GM12878 (cell line): ENCODE data around the gene LTV1. TPM values are rescaled to one million over a fixed set of nuclear protein-coding genes. Genes with fewer than 3 reads are reported as not detected.

Experiments
- ATAC-seq: fragments of 200-7000 bp; cut with Tn5 transposase; 3 replicates; pipeline ENCODE4 v1.9.1; 2020; ENCODE audit warnings: mild to moderate bottlenecking, moderate library complexity
- BruUV-seq: library from RNA; stranded (reverse); fragments of 400-500 nt; replicated peaks from 2 replicates; lab custom pipeline; 2021; lab: Mats Ljungman, UMichigan
- CTCF ChIA-PET: fragments of 300-600 bp; sonication (Branson Sonifier 250); formaldehyde crosslinking; extraction: SDS; loops from one replicate; lab custom pipeline; 2021; ENCODE audit warnings: inconsistent platforms; lab: Yijun Ruan, JAX
- POLR2A ChIA-PET: fragments of 350-600 bp; formaldehyde crosslinking; extraction: SDS; loops from one replicate; lab custom pipeline; 2021; ENCODE audit warnings: inconsistent platforms; lab: Charles Lee
- RAD21 ChIA-PET: fragments of 300-600 bp; sonication (Branson Sonifier 250); formaldehyde crosslinking; loops from one replicate; lab custom pipeline; 2023; ENCODE audit warnings: antibody characterized with exemption; ENCODE audit not compliant: unreplicated experiment; lab: Charles Lee
- SMC1A ChIA-PET: fragments of 300-600 bp; sonication (Branson Sonifier 250); formaldehyde crosslinking; loops from one replicate; lab custom pipeline; 2023; ENCODE audit not compliant: unreplicated experiment, uncharacterized antibody; lab: Charles Lee
- DNase-seq: peaks from one replicate; pipeline ENCODE4 v3.0.0-alpha.2; 2011; ENCODE audit warnings: low read depth, low spot score
- FAIRE-seq: peaks from 3 replicates; lab custom pipeline; 2011; peaks lifted over from hg19 to GRCh38; lab: Jason Lieb, UNC
- H2AFZ ChIP-seq: 2 replicates; pipeline ENCODE4 v1.6.0; 2011; ENCODE audit warnings: low read depth, low read length, control low read depth; ENCODE audit not compliant: control insufficient read depth
- H3K27ac ChIP-seq: 2 replicates; pipeline ENCODE4 v1.5.1; 2011; ENCODE audit warnings: control low read depth; ENCODE audit not compliant: control insufficient read depth, insufficient read depth
- H3K27me3 ChIP-seq, 2 experiments: replicated peaks in 1 of 2; 2 replicates each; pipeline versions ENCODE4 v1.6.0 to v1.6.1; 2011; ENCODE audit warnings: low read length in 1 of 2; ENCODE audit not compliant: control insufficient read depth in 2 of 2, insufficient read depth in 2 of 2
- H3K36me3 ChIP-seq, 2 experiments: 2 replicates each; pipeline ENCODE4 v1.5.1; 2011; ENCODE audit warnings: low read length in 1 of 2; ENCODE audit not compliant: control insufficient read depth in 2 of 2, insufficient read depth in 2 of 2
- H3K4me1 ChIP-seq: 2 replicates; pipeline ENCODE4 v1.6.1; 2011; ENCODE audit warnings: mild to moderate bottlenecking, low read length, moderate library complexity, mixed read lengths; ENCODE audit not compliant: control insufficient read depth, insufficient read depth
- H3K4me2 ChIP-seq: 2 replicates; pipeline ENCODE4 v1.6.0; 2011; ENCODE audit warnings: control low read depth; ENCODE audit not compliant: control insufficient read depth, insufficient read depth
- H3K4me3 ChIP-seq: fragments of 200-600 bp; sonication (generic); 2 replicates; pipeline ENCODE4 v1.5.1; 2016
- H3K79me2 ChIP-seq: 2 replicates; pipeline ENCODE4 v1.6.0; 2011; ENCODE audit warnings: low read length; ENCODE audit not compliant: control insufficient read depth, insufficient read depth
- H3K9ac ChIP-seq: 2 replicates; pipeline ENCODE4 v1.8.0; 2011; ENCODE audit warnings: low read length, control low read depth, mixed read lengths; ENCODE audit not compliant: control insufficient read depth, insufficient read depth
- H3K9me3 ChIP-seq: replicated peaks from 3 replicates; pipeline ENCODE4 v1.5.1; 2011; ENCODE audit warnings: mild to moderate bottlenecking, low read length; ENCODE audit not compliant: control insufficient read depth, insufficient read depth
- H4K20me1 ChIP-seq: 2 replicates; pipeline ENCODE4 v1.6.0; 2011; ENCODE audit not compliant: control insufficient read depth, insufficient read depth
- ATF3 ChIP-seq: IDR thresholded peaks from 2 replicates; pipeline ENCODE4 v1.6.1; 2011; ENCODE audit warnings: low read depth, mild to moderate bottlenecking, low read length, moderate library complexity, borderline replicate concordance; ENCODE audit errors: extremely low read depth
- CBX5 ChIP-seq: sonication (generic); IDR thresholded peaks from 2 replicates; pipeline ENCODE4 v1.6.1; 2016; ENCODE audit warnings: low read depth, moderate library complexity, mild to moderate bottlenecking, inconsistent platforms
- CTCF ChIP-seq, 3 experiments: IDR thresholded peaks in 2 of 3; conservative IDR thresholded peaks in 1 of 3; 2 replicates each; pipeline ENCODE4 v1.5.1; 2011; ENCODE audit warnings: low read depth in 3 of 3, low read length in 3 of 3, mild to moderate bottlenecking in 3 of 3, control low read depth in 2 of 3, moderate library complexity in 2 of 3, inconsistent platforms in 1 of 3, mixed read lengths in 1 of 3; ENCODE audit not compliant: control insufficient read depth in 2 of 3, insufficient read depth in 1 of 3; ENCODE audit errors: extremely low read depth in 1 of 3
- HCFC1 ChIP-seq: fragments of 150-350 bp; IDR thresholded peaks from 2 replicates; pipeline ENCODE4 v1.6.1; 2014; ENCODE audit warnings: low read length
- HDAC6 ChIP-seq: fragments of 200-600 bp; sonication (generic); IDR thresholded peaks from one replicate; pipeline ENCODE4 v1.8.0; 2017; ENCODE audit warnings: antibody characterized with exemption; ENCODE audit not compliant: unreplicated experiment
- IKZF2 ChIP-seq, 2 experiments: fragments of 450-650 bp; IDR thresholded peaks; 2 replicates each; pipeline ENCODE4 v1.6.1; 2017; ENCODE audit warnings: mild to moderate bottlenecking in 2 of 2, moderate library complexity in 2 of 2
- NFXL1 ChIP-seq: fragments of 450-650 bp; IDR thresholded peaks from 2 replicates; pipeline ENCODE4 v1.6.1; 2017; ENCODE audit warnings: antibody characterized with exemption, mild to moderate bottlenecking, borderline replicate concordance
- PBX3 ChIP-seq: IDR thresholded peaks from 2 replicates; pipeline ENCODE4 v1.6.1; 2011; ENCODE audit warnings: mild to moderate bottlenecking, low read depth, low read length, moderate library complexity; ENCODE audit not compliant: insufficient replicate concordance
- RAD21 ChIP-seq: IDR thresholded peaks from 2 replicates; pipeline ENCODE4 v1.6.1; 2011; ENCODE audit warnings: mild to moderate bottlenecking, low read depth, low read length, moderate library complexity; ENCODE audit not compliant: insufficient read depth
- USF1 ChIP-seq: IDR thresholded peaks from 2 replicates; pipeline ENCODE4 v1.6.1; 2011; ENCODE audit warnings: borderline replicate concordance, low read depth, mild to moderate bottlenecking, moderate library complexity, mixed read lengths, low read length; ENCODE audit not compliant: insufficient read depth; ENCODE audit errors: extremely low read length
- ZNF384 ChIP-seq: IDR thresholded peaks from 2 replicates; pipeline ENCODE4 v1.6.1; 2012; ENCODE audit warnings: low read depth, mild to moderate bottlenecking, low read length, improper control_type of control experiment, borderline replicate concordance
- WGBS: methylation state at CpG from one replicate; pipeline ENCODE4 v1.1.6; 2016; ENCODE audit warnings: low lambda C conversion rate; ENCODE audit not compliant: insufficient replicate concordance, insufficient coverage; ENCODE audit errors: missing lambda C conversion rate; 5-methylcytosine and 5-hydroxymethylcytosine counted together
- in situ Hi-C: fragments of 300-500 bp; cut with MboI; formaldehyde crosslinking; loops from 9 replicates; pipeline ENCODE4 v1.14.3; 2018; ENCODE audit warnings: mixed read lengths
- intact Hi-C: fragments of 100-400 bp; cut with micrococcal nuclease; formaldehyde crosslinking; loops from one replicate; pipeline ENCODE4 v1.14.2; 2022; ENCODE audit not compliant: unreplicated experiment
- polyA plus RNA-seq, 11 experiments: library from polyadenylated mRNA; depleted of rRNA in 4 of 11; unstranded in 6 of 11; stranded (reverse) in 5 of 11; fragments of >200 nt; fragmentation: Nextera tagmentation in 4 of 11; fragmentation: Illumina TruSeq in 1 of 11; extraction: Ambion mirVana in 4 of 11; extraction: Trizol in 1 of 11; gene quantifications; 1 replicate in 1 of 11; 2 replicates in 10 of 11; pipeline versions ENCODE4 v1.2.1 to v1.2.3, GENCODE V29; 2011 to 2016; ENCODE audit warnings: inconsistent platforms in 2 of 11, missing spikeins in 2 of 11, low read depth in 1 of 11
- total RNA-seq, 4 experiments: library from RNA; depleted of rRNA in 3 of 4; stranded (reverse); fragments of >200 nt in 3 of 4; fragmentation: Illumina TruSeq in 1 of 4; extraction: Trizol in 1 of 4; gene quantifications; 2 replicates each; pipeline versions ENCODE4 v1.2.1 to v1.2.3, GENCODE V29; 2013 to 2021
- TF ChIP-seq, protein P1 (sequence below): IDR thresholded peaks from 2 replicates; pipeline ENCODE4 v1.6.1; 2011; ENCODE audit warnings: low read depth, low read length, improper control_type of control experiment, borderline replicate concordance
- TF ChIP-seq, protein P2 (sequence below): fragments of 450-650 bp; IDR thresholded peaks from 2 replicates; pipeline ENCODE4 v1.6.1; 2018; ENCODE audit warnings: mild to moderate bottlenecking, low read depth, moderate library complexity; ENCODE audit not compliant: partially characterized antibody

Gene LTV1
- total and polyA plus RNA-seq, 10 of the 15 experiments (the other 5 are each of a cell fraction or from before 2014, with no cell fraction given) = 22.3 to 66.4 (median 52.0) TPM

GRCh38 chr6:143804835-143805239, 38.3 kb upstream of the LTV1 start:
- Histone ChIP-seq H3K9ac (no peak overlapping the region), H3K4me2 (no peak overlapping the region), H2AFZ (no peak overlapping the region), H3K4me3 (no peak overlapping the region), H3K9me3 (no peaks in the 10 kb centered on the region), H3K27ac (no peak overlapping the region)
- ChIA-PET RAD21 (no interaction called here), CTCF (no interaction called here), SMC1A (no interaction called here), POLR2A (no interaction called here)
- WGBS = 80% methylated on average over 4 of the region's 4 CpGs
- DNase-seq = no peak
- no TSS peak for BruUV-seq
- TF ChIP-seq, protein P1, sequence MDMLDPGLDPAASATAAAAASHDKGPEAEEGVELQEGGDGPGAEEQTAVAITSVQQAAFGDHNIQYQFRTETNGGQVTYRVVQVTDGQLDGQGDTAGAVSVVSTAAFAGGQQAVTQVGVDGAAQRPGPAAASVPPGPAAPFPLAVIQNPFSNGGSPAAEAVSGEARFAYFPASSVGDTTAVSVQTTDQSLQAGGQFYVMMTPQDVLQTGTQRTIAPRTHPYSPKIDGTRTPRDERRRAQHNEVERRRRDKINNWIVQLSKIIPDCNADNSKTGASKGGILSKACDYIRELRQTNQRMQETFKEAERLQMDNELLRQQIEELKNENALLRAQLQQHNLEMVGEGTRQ = no peak
- TF ChIP-seq ZNF384 = no peak
- no peak for TF ChIP-seq IKZF2 (IDR thresholded peaks at IDR 0.05)
- no peak for TF ChIP-seq USF1
- TF ChIP-seq HCFC1 = no peak
- no peak for TF ChIP-seq CTCF (IDR thresholded peaks at IDR 0.05 in 2 of 3, conservative IDR thresholded peaks at IDR 0.05 in 1 of 3; ENCODE audit: control insufficient read depth in 2 of 3, extremely low read depth in 1 of 3, insufficient read depth in 1 of 3, low read depth in 3 of 3, low read length in 3 of 3)
- TF ChIP-seq, protein P2, sequence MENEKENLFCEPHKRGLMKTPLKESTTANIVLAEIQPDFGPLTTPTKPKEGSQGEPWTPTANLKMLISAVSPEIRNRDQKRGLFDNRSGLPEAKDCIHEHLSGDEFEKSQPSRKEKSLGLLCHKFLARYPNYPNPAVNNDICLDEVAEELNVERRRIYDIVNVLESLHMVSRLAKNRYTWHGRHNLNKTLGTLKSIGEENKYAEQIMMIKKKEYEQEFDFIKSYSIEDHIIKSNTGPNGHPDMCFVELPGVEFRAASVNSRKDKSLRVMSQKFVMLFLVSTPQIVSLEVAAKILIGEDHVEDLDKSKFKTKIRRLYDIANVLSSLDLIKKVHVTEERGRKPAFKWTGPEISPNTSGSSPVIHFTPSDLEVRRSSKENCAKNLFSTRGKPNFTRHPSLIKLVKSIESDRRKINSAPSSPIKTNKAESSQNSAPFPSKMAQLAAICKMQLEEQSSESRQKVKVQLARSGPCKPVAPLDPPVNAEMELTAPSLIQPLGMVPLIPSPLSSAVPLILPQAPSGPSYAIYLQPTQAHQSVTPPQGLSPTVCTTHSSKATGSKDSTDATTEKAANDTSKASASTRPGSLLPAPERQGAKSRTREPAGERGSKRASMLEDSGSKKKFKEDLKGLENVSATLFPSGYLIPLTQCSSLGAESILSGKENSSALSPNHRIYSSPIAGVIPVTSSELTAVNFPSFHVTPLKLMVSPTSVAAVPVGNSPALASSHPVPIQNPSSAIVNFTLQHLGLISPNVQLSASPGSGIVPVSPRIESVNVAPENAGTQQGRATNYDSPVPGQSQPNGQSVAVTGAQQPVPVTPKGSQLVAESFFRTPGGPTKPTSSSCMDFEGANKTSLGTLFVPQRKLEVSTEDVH = no peak
- no peak for TF ChIP-seq NFXL1
- TF ChIP-seq RAD21 = no peak
- no peak for TF ChIP-seq CBX5
- no peak for TF ChIP-seq HDAC6
- no peak for TF ChIP-seq ATF3
- TF ChIP-seq PBX3 = no peak
- TF ChIP-seq, all 136 proteins: peak for 0
- no peak for FAIRE-seq
- no peaks in the 10 kb centered on the region for H3K36me3 ChIP-seq
- no peaks in the 10 kb centered on the region for H3K79me2 ChIP-seq
- intact Hi-C loops = no loop called here
- H3K4me1 ChIP-seq = no peaks in the 10 kb centered on the region
- no peak for ATAC-seq
- H4K20me1 ChIP-seq = no peaks in the 10 kb centered on the region
- in situ Hi-C loops = no loop called here
- no peaks in the 10 kb centered on the region for H3K27me3 ChIP-seq
